Ammon's horn (tissue), 1 donor: ENCODE measurements around the gene LMAN1.

Experiments used
- DNase-seq: peaks from one replicate; pipeline ENCODE4 v3.0.0-alpha.2; 2016; ENCODE audit warnings: low spot score

LMAN1 gene, protein sequence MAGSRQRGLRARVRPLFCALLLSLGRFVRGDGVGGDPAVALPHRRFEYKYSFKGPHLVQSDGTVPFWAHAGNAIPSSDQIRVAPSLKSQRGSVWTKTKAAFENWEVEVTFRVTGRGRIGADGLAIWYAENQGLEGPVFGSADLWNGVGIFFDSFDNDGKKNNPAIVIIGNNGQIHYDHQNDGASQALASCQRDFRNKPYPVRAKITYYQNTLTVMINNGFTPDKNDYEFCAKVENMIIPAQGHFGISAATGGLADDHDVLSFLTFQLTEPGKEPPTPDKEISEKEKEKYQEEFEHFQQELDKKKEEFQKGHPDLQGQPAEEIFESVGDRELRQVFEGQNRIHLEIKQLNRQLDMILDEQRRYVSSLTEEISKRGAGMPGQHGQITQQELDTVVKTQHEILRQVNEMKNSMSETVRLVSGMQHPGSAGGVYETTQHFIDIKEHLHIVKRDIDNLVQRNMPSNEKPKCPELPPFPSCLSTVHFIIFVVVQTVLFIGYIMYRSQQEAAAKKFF

DNA sequence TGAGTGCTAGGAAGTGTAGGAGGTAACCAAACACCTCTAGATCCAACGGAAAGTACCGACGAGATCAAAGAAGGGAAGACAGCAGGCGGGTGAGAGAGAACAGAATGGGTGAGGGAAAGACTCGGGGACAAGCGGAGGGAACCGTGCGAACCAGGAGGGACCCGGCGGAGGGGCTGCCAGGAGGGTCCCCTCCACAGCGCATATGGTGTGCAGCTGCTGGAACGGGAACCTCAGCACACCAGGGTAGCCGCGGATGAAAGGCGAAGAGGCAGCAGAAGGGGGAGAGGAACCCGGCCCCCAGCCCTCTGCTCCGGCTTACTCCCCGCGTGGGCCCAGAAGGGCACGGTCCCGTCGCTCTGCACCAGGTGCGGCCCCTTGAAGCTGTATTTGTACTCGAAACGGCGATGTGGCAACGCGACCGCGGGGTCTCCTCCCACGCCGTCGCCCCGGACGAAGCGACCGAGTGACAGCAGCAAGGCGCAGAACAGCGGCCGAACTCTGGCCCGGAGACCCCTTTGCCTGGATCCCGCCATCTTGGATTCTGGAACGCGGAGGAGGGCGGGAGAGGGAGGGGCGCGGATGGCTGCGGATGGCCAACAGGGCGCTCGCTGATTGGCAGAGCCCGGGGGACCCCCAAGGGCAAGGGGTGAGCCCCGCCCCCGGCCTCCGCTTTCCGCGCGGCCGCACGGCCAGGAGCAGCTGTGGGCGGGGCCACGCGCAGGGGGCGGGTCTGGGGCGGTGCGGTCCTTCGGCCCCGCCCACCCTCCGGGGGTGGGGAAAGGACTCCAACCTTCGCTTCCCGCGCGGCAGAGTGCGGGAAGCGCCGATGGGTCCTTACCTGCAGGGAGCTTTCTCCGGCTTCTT lies at the start of gene LMAN1:
TSS of gene LMAN1 (minus strand) at position 554 of the 864 bp plus-strand sequence. CDS start at position 533, 21 bp downstream.
- DNase-seq, result peak; percentile 96

DNA sequence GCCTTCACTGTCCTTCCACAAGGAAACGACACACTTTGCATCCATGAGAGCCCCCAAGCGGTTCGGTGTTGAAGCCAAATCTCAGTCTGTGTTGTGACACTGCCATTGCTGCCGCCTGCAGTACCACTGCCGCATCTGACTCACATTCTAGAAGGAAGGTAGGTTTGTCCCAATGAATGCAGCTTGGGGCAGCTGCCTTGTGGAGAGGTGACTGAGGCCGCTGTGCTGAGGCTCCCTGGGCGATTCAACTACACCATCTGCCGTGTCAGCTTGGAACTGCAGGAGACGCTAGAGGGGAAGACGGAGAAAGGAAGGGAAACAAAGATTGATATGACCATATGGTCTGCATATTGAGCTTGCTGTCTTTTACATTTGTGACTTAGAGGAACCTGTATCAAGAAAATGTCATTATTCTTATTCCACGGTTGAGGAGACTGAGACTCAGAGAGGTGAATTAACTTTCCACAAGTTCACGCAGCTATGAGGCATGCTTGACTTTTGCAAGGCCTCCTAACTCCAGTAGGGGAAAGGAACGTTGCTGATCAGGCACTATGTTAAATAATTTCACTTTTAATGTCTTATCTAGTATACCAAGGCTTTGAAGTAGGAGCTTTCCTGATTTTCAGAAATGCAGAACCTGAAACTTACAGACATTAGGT lies 43.5 kb upstream of the LMAN1 start:
- peak; percentile 84 for DNase-seq

DNA sequence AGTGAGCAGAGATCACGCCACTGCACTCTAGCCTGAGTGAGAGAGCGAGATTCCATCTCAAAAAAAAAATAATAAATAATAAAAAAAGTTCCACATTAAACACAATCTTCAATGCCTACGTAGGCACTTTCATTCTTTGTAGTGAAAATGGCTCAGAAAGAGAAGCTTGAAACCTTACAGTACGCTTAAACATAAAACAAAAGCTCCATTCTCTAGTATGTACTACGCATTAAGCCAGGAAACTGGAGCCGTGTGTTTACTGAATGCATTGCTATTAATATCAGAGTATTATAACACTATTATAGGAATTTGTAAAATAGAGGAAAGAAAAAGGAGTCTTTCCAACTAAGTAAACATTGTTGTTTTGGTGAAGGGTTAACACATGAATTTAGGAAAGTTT lies 41.3 kb upstream of the LMAN1 start:
- no peak for DNase-seq

DNA sequence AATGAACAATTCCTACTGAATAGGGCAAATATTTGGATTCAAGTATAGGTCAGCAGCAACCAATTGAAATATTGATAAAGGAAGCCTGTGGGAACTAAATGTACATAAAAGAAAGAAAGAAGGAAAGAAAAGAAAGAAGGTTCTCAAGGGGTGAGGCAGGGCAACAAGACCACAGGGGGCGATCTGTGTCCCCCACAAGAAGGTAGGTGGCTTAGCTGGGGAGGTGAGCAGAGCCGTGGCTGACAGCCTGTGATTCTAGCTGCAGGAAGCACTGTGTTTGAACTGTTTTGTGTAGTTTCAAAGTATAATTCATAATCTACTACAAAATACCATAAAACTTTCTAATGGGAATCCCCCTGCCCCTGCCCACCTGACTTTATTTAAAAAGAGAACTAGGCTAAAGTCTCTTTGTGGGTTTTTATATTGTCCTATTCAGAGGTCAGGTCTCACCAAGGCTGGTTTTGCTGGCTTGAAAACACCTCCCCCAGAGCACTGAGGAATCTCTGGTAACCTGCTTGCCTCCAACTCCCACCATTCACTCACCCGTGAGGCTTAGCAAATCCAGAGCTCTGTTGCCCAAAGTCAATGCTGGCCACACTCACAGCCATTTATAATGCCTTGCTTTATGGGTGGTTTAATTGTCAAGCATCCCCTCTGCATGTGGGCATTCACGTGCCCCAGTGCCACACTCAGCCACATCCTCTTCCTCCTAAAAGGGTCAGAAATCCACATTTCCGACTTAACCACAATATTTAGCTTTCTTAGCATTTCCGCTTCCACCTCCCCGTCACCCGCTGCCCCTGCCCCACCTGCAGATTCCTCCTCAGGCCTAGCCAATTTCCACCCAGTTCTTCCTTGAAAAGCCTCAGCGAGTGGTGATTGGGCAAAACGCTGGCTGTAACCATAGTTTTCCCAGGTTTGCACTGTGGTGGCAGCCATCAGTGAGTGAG lies 36.4 kb upstream of the LMAN1 start:
- no peak for DNase-seq

DNA sequence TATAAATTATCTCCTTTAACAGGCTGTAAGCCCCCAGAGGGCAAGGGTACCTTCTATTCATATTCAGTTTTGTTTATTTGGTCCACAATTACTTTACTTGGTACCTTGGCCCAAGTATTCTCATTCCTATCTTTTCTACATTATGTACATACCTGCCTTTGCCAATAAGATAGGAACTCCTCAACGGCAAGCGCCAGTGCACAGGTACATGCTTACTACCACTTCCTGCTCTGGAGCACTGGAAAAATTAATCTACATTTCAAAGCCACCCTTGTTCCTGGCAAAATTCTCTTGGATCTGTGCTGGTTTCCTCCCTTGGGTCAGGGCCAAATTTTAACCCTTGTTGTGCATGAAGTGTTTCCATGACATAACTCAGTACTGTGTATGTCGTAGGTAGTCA lies 34.3 kb upstream of the LMAN1 start:
- no peak for DNase-seq

DNA sequence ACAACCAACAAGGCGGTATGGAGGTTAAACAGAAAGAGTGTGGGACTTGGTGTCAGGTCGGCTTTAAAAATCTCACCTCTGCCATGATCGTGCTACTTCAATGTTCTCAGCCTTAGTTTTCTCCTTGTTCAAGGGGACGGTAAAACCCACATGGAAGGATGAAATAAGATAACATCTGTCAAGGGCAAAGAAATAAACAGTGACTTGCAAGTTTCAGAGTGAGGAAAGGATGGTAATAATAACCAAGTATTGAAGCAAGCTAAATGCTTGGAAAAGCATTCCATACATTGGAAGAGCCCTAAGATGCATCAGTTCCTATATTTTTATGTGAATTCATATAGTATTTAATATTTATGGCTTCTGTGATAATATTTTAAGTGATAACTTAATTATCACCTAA lies 29.8 kb upstream of the LMAN1 start:
- no peak for DNase-seq

DNA sequence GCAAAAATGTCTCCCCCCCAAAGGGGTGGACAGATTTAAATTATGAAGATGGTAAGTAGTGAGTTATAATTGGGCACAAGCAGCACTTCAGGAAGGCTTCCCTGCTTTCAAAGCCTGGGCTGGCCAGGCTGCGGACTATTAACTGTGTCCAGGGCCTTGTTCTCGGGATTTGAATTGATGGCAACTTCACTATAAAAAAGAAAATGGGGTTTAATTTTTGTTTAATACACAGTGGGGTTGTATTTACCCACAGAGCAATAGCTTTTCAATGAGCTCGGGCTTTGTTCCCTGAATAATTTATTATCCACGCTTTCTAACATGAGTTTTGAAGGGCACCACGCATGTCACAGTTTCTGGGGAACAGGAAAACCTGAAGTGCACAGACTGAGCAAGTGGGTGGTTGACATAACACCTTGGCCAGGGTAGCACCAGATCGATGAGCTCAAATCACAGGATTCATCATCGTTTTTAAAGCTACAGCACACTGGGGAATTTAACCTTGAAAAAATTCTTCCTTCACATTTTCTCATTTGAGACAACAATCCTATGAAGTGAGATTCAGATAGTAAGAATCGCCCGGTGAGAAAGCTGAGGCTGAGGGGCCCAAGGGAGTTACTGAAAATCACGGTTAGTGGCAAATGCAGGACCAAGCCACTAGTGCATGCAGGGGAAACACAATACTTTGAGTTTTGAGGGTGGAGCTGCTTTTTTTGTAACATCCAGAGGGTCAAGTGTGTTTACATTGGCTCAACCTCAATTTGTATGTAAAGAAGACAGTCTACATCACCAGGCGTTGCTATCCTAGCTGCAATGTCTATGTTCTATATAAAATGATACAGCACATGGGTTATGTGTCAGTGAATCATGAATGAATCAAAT lies 28.9 kb upstream of the LMAN1 start:
- peak; percentile 45 for DNase-seq

DNA sequence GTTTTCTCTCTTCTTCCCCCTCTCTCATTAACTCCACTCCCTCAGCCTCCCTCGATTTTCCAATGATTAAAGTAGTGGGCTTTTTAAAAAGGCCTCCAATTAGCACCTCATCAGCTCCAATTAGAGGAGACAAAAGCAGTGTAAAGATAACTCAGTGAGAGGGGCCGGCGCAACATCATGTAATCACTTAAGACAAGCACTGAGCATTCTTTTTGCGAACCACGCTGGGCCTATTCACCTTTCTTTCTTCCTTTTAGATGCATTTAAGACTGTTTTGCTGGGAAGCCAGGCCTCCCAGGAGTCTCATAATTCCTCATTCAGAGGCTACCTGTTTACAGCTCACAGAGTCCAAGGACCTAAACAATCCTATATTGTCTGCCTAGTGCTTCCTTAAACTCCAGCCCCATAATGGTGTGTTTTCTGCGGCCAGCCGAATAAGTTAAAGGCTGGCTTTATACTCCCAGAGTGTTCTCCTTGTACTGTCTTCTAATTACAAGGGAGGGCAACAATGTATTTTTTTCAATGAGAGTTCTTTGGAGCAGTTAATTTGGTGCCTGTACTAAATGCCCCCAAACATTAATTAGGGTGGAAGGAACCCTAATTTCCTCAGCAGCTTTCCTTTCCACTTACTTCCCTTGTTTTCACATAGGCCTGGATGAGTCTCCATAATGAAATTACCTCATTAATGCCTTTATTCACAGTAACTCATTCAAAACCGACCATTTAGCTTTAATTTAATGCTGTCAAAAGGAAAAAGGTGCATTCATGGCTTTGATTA lies 28.0 kb upstream of the LMAN1 start:
- DNase-seq, result no peak

DNA sequence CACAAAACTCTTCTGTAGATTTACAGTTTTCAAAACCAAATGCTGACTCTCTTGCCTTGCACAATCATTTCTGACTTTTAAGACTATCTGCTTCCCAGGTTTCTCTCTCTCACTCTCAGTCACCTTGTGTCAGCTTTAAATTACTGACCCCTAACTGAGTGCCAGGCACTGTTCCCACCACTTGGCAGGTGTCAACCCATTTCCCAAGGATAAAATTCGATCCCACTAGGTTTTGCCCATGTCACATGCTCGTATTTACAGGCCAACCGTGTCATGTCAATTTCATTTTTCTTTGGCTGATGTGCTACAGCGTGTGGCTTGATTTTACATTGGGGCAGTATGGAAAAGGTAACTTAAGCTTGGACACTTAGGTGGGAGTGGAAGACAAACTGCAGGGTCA lies 26.1 kb upstream of the LMAN1 start:
- DNase-seq, result no peak

DNA sequence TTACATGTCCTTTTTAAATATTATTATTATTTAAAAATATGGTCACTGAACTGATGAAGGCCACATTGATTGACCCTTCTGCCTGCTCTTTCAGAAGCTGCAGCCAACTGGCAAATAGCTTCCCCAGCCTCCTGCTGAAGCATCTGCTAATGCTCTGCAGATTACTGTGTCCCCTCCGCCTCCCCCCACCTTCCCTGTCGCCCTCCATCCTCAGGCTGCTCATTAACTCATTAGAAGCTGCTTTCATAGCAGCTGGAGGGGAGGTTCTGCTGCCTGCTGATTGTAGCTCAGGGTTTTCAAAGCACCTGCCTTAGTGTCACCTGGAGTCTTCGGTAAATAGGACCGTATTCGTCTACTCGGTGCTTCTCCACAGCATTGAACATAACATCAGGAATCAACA lies 24.8 kb upstream of the LMAN1 start:
- no peak for DNase-seq

DNA sequence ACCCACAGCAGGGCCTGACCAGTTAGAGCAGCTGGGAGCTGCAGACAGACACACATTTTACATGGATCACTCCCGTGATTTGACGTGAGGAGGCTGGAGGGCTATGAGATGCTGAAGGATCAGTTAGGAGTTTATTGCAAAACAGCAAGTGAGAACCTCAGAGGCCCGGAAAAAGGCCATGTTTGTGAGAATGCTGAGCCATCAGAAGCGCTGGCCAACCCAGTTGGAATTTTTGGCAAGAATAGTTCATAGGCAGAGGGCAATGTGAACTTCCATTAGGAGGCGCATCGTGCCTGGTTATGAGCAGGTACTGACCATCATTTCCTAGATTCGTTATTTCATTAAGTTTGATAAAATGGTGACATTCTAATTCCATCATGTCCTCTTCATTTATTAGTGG lies 23.3 kb upstream of the LMAN1 start:
- no peak for DNase-seq

DNA sequence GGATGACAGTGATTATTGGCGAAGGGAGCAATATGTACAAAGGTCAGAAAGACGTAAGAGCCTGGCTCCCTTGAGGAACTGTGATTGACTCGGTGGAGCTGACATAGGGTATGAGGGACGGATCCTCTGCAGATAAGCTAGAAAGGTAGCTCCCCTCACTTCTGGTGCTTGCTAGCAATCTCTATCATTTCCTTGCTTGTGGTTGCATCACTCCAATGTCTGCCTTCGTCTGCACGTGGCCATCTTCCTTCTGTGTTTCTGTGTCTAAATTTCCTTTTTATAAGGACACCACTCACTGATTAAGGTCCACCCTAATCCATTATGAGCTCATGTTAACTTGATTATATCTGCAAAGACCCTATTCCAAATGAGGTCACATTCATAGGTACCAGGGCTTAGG lies 22.9 kb upstream of the LMAN1 start:
- no peak for DNase-seq

DNA sequence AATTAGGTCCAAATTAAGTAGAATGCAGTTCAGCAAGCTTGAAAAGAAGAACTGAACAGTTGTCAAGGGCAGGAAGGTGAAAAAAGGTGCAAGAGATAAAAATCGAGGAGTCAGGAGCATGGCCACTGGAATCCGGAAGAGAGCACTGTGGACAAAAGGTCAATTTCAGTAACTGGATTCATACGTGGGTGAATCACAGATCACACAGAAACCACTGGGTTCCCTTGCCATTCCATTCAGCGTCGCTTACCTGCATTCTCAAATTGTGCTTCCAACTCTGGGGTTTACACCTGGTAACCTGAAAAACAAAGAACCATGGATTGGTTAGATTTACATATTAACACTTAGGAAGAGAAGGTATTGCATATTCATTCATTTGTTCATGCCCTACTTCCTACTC lies 21.6 kb upstream of the LMAN1 start:
- no peak for DNase-seq

DNA sequence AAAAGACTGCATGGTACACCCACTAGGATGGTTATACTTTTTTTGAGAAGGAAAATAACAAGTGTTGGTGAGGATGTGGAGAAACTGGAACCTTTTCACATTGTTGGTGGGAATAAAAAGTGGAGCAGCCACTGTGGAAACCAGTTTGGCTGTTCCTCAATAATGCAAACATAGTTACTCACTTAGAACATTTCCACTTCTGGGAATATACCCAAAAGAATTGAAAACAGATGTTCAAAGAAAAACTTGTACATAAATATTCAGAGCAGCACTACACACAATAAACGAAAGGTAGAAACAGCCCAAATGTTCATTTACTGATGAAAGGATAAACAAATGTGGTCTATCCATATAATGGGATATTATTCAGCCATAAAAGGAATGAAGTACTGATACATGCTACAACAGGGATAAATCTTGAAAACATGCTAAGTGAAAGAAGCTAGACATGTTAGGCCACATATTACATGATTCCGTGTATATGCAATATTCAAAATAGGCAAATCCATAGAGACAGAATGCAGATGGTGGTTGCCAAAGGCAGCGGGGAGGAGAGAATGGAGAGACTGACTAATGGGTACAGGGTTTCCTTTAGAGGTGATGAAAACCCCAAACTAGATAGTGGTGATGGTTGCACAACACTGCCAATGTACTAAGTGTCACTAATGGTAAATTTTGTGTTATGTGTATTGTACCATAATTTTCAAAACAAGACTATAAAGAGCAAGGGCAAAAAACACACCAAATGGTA lies 20.9 kb upstream of the LMAN1 start:
- no peak for DNase-seq

DNA sequence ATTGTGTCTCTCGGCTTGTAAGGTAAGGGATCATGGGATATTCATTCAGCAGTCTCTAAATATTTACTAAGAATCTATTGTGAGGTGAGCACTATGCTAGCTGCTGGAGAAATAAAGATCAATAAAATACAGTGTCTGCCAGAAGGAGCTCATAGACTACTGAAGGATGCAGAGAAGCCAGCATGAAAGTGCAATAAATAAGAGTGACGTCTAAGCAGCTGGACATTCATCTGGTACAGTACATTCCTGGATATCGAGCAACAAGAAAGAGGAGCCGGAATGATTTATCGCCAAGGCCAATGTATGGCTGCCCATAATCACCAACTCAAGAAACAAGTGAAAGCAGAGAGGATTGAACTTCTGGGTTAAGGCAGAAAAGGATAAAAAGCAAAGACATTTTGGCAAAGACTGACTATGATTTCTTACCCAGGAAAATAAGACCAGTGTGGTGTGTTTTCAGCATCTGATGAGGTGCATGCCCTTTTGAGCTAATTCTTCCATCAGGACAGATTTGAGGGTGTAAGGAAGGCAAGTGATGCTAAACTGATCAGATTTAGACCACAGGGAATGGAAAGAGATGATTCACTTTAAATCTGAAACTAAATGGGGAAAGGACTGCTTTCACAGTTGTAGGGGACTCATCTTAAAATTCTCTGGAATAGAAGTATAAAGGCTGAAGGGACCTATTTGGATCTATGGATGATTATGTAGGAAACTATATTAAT lies 18.7 kb upstream of the LMAN1 start:
- no peak for DNase-seq

DNA sequence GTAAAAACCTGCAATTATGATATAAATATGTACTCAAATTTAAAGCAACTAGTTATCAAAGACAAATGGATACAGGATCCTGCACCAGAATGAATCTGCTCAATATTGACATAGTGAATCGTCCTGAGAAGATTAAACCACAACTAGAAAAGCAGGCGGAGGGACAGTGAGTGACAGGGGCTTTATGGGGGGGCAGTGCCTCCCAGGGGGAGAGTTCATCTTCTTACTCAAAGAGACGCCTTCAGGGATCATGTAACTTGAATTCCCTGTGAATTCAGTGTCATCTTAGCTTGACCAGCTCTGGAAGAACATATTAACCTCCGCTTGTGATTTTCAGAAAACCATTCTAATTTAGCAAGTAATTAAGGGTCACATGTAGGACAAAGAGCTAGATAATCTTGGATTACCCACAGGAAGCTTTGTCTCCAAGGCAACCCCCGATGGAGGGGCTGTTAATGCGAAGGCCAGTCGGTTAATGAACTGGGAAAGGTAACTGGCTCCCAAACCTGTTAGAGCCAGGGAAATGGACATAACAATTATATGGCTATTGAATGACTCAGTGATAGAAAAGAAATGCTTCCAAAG lies 17.4 kb upstream of the LMAN1 start:
- DNase-seq, result no peak

DNA sequence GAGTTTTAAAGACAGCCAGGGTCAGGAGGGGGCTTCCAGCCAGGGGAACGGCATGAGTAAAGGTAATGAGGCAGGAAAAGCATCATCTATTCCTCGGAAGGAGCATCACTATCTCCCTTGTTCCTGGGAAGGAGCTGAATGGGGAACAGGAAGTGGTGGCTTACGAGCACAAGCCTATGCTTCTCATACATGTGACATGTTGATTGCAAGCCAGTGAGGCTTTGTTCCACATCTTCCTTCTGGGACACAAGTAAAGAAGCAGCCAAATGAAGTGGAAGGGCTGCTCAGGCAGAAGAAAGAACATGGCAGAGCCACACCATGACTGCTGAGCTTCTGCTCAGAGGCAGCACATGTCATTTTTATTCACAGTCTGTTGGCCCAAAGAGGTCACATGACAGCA lies 15.1 kb upstream of the LMAN1 start:
- DNase-seq, result no peak

DNA sequence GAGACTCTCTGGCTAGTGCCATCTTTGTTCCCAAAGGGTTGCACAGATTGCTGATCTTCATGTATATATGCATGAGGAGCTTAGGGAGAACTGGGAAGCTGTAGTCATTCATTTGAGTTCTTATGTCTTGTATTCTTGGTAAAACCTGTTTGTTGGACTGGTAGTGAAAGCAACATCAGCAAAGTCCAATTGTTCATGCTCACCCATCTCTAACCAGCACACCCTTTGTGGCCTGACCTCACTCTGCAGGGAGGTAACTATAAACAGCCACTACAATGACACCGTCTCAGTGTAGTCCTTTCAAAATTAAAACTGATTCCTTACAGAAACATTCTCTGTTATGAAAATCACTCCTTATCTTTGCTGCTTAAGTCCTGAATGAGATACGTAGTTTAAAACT lies 13.9 kb upstream of the LMAN1 start:
- no peak for DNase-seq
